Activated CD4-positive, alpha-beta T cell treated with anti-CD3 and anti-CD28 coated beads, Interleukin-2, amount 10 ng/mL, durations not matched to agents 7 days and 5 days (primary cell): ENCODE measurements around the gene TMEM238L. TPM values are rescaled to one million over a fixed set of nuclear protein-coding genes. Genes with fewer than 3 reads are reported as not detected.

Experiments used
- CTCF ChIA-PET: fragments of 350-600 bp; sonication (Branson Sonifier 250); formaldehyde crosslinking; loops from one replicate; lab custom pipeline; 2021; ENCODE audit warnings: antibody characterized with exemption; lab: Charles Lee
- POLR2A ChIA-PET: fragments of 350-600 bp; sonication (Branson Sonifier 250); formaldehyde crosslinking; loops from one replicate; lab custom pipeline; 2021; ENCODE audit warnings: antibody characterized with exemption; lab: Charles Lee
- DNase-seq: peaks from one replicate; pipeline ENCODE4 v3.0.0-alpha.2; 2020
- H3K27ac Mint-ChIP-seq: one replicate; pipeline ENCODE4 v1.8.0; 2021; ENCODE audit warnings: mild to moderate bottlenecking, moderate library complexity, mixed read lengths
- H3K27me3 Mint-ChIP-seq: one replicate; pipeline ENCODE4 v1.8.0; 2021; ENCODE audit warnings: mixed read lengths
- H3K36me3 Mint-ChIP-seq: one replicate; pipeline ENCODE4 v1.8.0; 2021; ENCODE audit warnings: low read depth, mixed read lengths
- H3K4me1 Mint-ChIP-seq: one replicate; pipeline ENCODE4 v1.8.0; 2021; ENCODE audit warnings: mixed read lengths
- H3K4me3 Mint-ChIP-seq: one replicate; pipeline ENCODE4 v1.8.0; 2021; ENCODE audit warnings: mild to moderate bottlenecking, moderate library complexity, mixed read lengths
- H3K9me3 Mint-ChIP-seq: one replicate; pipeline ENCODE4 v1.8.0; 2021; ENCODE audit warnings: mixed read lengths
- total RNA-seq, 2 experiments: library from RNA; stranded (reverse); gene quantifications; one replicate each; pipeline ENCODE4 v1.2.3, GENCODE V29; 2021

TMEM238L gene
- total RNA-seq, 2 experiments from 2014 or later, result not detected

DNA sequence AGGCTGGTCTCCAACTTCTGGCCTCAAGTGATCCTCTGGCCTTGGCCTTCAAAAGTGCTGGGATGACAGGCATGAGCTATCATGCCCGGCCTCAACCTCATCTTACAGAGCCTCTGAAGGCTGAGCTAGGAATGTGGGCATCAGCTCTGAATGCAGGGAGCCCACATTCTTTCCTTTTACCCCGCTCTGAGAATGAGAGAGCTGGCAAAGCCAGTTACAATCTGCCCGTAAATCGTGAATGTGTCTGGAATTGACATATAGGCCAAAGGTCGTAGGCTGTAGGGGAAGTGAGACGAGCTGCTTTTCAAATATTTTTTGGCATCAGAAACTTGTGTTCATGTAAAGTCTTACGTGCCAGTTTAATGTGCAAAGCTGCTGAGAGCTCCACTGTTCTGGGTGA, 4.5 kb downstream of the TMEM238L start:
- POLR2A ChIA-PET, result no interaction called here

DNA sequence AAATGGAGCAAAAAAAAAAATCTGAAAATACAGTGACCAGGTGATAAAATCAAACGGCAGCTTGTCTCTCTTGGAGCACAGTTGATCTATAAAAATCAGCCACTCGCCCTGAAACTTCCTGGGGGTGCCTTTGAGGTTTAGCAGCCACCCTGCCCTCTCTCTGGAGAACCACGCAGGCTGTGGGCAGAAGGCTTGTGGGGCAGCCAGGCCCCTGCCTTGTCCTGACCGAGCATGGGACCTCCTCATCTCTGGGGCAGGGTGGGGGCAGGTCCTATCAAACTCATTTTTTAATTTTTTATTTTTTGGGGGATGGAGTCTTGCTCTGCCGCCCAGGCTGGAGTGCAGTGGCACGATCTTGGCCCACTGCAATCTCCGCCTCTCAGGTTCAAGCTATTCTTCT, 5.0 kb downstream of the TMEM238L start:
- ChIA-PET POLR2A (no interaction called here), CTCF (no interaction called here)
- no peak for DNase-seq
- H3K27me3 Mint-ChIP-seq, result no peaks in the 10 kb centered on the region
- no peaks in the 10 kb centered on the region for H3K4me1 Mint-ChIP-seq
- H3K36me3 Mint-ChIP-seq, result no peaks in the 10 kb centered on the region
- no peak overlapping the region for H3K27ac Mint-ChIP-seq
- H3K4me3 Mint-ChIP-seq, result no peak overlapping the region
- H3K9me3 Mint-ChIP-seq, result no peaks in the 10 kb centered on the region

More for the DNA sequence above, 4.5 kb downstream of the TMEM238L start:
- Mint-ChIP-seq H3K4me1 (no peaks in the 10 kb centered on the region), H3K36me3 (no peaks in the 10 kb centered on the region), H3K27me3 (no peaks in the 10 kb centered on the region), H3K9me3 (no peaks in the 10 kb centered on the region), H3K27ac (no peak overlapping the region), H3K4me3 (no peak overlapping the region)
- CTCF ChIA-PET, result no interaction called here
- DNase-seq, result no peak

DNA sequence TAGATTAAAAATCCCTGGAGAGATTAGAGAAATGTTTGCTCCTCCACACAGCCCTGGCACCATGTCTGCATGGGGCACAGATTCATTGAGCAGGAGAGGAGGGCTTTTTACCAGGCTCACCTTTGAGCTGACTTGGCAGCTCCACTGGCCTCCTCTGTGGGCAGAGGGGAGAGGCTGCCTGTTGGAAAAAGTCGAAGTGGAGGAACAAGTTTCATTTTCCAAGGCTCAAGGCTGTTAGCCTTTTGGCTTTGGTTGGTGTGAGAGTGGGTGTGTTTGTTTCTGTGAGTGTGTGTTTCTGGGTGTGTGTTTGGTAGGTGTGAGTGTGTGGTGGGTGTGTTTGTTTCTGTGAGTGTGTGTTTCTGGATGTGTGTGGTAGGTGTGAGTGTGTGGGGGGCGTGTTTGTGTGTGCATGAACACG, 5.6 kb downstream of the TMEM238L start:
- Mint-ChIP-seq H3K4me3 (no peak overlapping the region), H3K27ac (no peak overlapping the region), H3K4me1 (peaks cover 3% of the 10 kb centered on the region), H3K27me3 (no peaks in the 10 kb centered on the region), H3K9me3 (no peaks in the 10 kb centered on the region), H3K36me3 (no peaks in the 10 kb centered on the region)
- ChIA-PET CTCF (interaction anchor here (0.6 kb wide), 1 partner anchor 241 kb away, joined by 3 read pairs; no protein-coding TSS in a partner anchor), POLR2A (no interaction called here)
- DNase-seq, result no peak

DNA sequence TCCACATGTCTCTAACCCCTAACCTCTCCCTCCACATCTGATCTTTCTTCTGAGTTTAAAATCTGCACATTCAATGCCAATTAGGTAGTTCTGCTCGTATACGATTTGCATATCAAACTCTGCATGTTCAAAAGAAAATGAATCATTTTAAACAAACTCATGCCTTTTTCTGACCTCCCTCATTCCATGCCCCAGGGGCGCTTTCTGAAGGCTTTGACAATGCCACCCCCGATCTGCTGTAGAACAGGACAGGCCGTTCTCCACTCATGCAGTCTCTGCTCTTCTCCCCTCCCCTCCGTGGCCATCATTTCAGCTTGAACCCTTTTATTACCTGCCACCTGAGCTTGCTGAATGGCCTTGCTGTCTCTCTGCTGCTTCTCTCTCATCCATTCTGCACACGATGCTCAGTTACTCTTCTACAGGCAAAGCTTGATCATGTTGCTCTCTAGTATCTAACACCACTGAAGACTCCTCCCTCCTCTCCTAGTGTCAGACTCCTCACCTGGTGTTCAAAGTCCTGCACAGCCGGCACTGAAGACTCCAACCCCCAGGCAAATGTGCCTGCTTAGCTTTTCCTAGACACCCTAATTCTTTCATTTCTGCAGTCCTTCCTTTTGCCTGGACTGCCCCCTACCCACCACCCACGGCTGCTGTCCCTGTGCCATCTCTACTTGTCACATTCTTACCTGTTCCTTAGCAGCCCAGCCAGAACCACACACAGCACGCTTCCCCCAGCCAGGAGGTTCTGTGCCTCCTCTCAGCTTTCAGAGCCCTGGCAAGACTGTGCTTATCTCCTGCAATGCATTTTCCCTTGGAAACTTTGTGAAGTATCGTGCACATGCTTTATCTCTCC, 6.2 kb downstream of the TMEM238L start:
- Mint-ChIP-seq H3K4me3 (no peak overlapping the region), H3K36me3 (no peaks in the 10 kb centered on the region), H3K27ac (no peak overlapping the region), H3K27me3 (no peaks in the 10 kb centered on the region), H3K4me1 (peaks cover 3% of the 10 kb centered on the region), H3K9me3 (no peaks in the 10 kb centered on the region)
- CTCF ChIA-PET, result interaction anchor here (0.6 kb wide), 1 partner anchor 241 kb away, joined by 3 read pairs; no protein-coding TSS in a partner anchor
- DNase-seq, result no peak
- POLR2A ChIA-PET, result no interaction called here

DNA sequence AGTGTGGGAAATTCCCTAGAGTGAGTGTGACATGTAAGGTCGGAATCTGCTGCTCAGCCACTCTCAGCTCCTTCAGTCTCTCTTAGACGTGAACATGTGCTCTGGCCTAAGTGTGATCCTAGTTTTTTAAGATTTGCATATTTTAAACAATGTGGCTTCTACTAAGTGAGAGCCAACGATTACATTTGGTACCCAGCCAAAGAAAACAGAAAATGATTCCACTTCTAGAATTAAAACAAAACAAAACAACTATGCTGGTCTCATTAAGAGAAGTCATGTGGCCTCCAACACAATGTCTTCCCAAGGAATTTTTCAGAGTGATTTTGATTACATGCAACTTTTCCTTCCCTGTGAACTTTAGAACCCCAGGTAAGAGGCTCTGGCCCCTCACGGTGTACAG, 10.1 kb downstream of the TMEM238L start:
- Mint-ChIP-seq H3K27ac (no peak overlapping the region), H3K36me3 (no peaks in the 10 kb centered on the region), H3K4me3 (no peak overlapping the region), H3K4me1 (peaks cover 3% of the 10 kb centered on the region), H3K27me3 (no peaks in the 10 kb centered on the region), H3K9me3 (no peaks in the 10 kb centered on the region)
- no peak for DNase-seq
- POLR2A ChIA-PET, result no interaction called here
- CTCF ChIA-PET, result no interaction called here

DNA sequence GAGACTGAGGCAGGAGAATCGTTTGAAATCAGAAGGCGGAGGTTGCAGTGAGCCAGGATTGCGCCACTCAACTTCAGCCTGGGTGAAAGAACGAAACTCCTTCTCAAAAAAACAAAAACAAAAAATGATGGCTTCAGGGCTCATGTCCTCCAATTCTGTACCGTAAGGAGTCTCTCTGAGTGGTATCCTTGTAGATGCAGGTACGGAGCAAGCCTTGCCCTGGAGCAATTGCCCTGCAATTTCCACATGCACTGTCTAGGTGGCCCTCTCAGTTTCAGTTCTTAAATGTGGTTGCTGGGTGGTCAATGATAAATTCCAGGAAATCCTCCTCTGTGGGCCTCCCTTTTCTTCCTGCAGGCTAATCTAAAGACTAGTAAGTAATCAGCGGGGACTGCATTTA, 10.6 kb downstream of the TMEM238L start:
- Mint-ChIP-seq H3K36me3 (no peaks in the 10 kb centered on the region), H3K27me3 (no peaks in the 10 kb centered on the region), H3K9me3 (no peaks in the 10 kb centered on the region), H3K4me3 (no peak overlapping the region), H3K4me1 (peaks cover 3% of the 10 kb centered on the region), H3K27ac (no peak overlapping the region)
- no peak for DNase-seq
- ChIA-PET POLR2A (no interaction called here), CTCF (no interaction called here)

DNA sequence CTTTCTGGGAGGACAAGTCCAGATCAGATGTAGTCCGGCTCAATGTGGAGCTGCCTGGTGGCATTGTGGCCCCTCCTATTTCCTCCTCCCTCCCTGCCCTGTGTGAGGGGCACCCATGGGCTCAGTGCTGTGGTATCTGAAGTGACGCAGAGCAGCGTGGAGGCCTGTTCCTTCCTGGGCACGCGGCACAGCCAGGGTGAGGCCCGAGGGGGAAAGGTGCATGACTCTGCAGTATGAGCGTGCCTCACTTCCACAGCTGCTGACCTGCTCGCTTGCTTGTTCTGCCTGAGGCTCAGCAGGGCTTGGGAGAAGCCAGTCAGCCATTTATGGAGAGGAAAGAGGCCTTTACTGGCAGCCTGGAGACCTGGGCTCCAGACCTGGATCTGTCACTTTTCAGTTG, 11.7 kb downstream of the TMEM238L start:
- ChIA-PET POLR2A (no interaction called here), CTCF (no interaction called here)
- Mint-ChIP-seq H3K27me3 (no peaks in the 10 kb centered on the region), H3K4me3 (no peak overlapping the region), H3K27ac (no peak overlapping the region), H3K9me3 (no peaks in the 10 kb centered on the region), H3K4me1 (peaks cover 3% of the 10 kb centered on the region), H3K36me3 (no peaks in the 10 kb centered on the region)
- DNase-seq, result no peak

DNA sequence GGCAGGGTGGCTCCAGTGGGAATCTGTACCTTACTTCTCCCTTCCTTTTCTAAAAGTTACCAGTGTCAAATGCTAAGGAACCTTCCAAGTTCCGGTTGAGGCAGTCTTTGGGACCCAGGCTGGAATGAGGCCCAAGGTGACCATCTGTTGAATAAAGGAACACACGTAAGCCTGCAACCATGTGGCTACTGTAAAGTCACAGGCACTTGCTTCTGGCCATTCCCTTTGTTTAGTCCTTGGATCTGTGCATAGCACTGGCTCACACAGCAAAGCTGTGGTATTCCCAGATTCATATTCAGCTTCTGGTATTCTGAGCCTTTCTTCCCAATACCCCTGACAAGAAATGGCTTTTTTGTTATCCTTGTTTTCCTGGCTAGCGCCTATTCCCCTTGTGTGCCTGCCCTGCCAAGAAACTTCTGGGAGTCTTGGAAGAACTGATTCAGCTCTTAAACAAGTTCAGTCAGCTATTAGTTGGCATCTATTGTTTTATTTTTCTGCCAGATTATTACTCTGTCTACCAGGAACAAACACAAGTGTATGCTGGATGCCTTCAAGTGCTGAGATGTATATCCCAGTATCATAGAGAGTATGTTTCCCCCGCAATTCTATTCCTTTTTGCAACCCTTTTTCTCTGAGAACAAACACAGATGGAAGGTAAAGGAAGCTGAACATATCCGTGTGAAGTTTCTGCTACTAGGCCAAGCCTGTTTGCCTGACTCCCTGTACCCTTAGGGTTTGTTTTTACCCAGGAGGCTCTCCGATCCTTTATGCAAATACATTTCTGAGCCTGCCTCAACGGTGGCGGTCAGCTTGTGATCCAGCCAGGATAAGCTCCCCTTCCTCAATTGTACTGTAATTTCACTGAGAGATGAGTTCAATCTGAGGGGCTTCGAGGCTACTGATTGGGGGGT, 13.2 kb downstream of the TMEM238L start:
- Mint-ChIP-seq H3K4me3 (no peak overlapping the region), H3K36me3 (no peaks in the 10 kb centered on the region), H3K4me1 (peaks cover 3% of the 10 kb centered on the region), H3K9me3 (no peaks in the 10 kb centered on the region), H3K27ac (no peak overlapping the region), H3K27me3 (no peaks in the 10 kb centered on the region)
- POLR2A ChIA-PET, result no interaction called here
- no peak for DNase-seq
- CTCF ChIA-PET, result interaction anchor here (0.6 to 1.2 kb wide), 2 partner anchors 22 to 998 kb away, joined by 3 to 6 read pairs; no protein-coding TSS in a partner anchor

DNA sequence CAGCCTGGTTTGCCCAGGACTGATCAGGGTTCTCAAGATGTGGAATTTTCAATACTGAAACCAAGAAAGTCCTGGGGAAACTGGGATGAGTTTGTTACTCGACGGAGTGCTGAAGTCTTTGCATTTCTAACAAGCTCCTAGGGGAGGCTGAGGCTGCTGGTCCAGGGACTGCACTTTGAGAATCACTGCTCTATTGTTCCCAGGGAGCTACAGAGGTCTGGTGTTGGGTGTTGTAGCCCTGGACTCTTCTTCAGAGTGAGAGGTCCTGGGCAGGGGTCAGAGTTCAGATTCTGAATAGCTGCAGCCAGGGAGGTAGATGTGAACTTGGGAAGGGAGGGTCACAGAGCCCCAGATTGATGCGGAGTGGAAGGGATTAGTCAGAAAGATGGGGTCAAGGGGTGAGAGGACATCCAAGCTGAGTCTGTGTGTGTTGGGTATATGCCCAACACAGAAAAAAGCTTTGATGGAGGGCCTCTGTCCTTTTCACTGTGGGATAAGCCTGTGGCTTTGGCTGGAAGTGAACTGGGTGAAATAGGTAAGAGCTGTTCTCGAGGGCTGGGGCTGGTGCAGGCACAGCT, 14.1 kb downstream of the TMEM238L start:
- H3K9me3 Mint-ChIP-seq, result no peaks in the 10 kb centered on the region
- DNase-seq, result no peak
- peaks cover 3% of the 10 kb centered on the region for H3K4me1 Mint-ChIP-seq
- POLR2A ChIA-PET, result no interaction called here
- H3K4me3 Mint-ChIP-seq, result no peak overlapping the region
- peaks cover 1% of the 10 kb centered on the region for H3K27me3 Mint-ChIP-seq
- CTCF ChIA-PET, result interaction anchor here (1.2 kb wide), 1 partner anchor 23 kb away, joined by 3 read pairs; no protein-coding TSS in a partner anchor
- H3K27ac Mint-ChIP-seq, result no peak overlapping the region
- H3K36me3 Mint-ChIP-seq, result no peaks in the 10 kb centered on the region

DNA sequence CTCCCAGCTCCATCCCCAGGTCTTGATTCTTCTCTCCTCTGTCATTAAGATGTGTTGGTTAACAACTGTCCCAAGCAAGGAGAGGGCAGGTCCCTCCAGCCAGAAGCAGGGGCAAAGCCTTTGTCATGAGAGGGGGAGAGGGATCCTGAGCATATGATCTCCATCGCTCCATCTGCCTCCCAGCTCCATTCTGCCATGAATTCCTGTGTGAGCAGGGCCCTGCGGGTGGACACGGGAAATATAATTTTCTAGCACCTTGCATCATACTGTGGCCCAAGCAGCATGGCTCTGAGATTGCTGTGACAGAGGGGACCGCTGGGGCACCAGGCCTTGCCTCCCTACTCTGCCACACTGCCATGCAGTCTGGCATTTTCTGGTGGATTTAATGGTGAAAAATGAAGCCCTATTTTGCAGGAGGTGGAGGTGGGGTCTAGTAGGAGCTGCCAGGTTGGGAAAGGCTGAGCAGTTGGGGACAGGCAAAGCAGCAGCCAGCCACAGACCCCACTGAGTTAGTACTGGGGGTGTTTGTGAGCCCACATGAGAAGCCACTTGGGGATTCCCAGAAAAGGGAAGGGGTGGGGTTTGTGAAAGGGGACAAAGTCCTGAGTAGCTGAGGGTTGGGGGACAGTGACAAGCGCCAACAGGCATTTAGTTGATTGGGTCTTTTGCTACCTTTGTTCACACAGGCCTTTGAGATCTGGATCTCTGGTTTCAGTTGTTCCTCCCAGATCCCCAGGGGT, 16.4 kb downstream of the TMEM238L start:
- Mint-ChIP-seq H3K36me3 (no peaks in the 10 kb centered on the region), H3K27me3 (peaks cover 10% of the 10 kb centered on the region), H3K9me3 (no peaks in the 10 kb centered on the region), H3K4me3 (no peak overlapping the region), H3K27ac (no peak overlapping the region), H3K4me1 (no peaks in the 10 kb centered on the region)
- no peak for DNase-seq
- ChIA-PET CTCF (no interaction called here), POLR2A (no interaction called here)

DNA sequence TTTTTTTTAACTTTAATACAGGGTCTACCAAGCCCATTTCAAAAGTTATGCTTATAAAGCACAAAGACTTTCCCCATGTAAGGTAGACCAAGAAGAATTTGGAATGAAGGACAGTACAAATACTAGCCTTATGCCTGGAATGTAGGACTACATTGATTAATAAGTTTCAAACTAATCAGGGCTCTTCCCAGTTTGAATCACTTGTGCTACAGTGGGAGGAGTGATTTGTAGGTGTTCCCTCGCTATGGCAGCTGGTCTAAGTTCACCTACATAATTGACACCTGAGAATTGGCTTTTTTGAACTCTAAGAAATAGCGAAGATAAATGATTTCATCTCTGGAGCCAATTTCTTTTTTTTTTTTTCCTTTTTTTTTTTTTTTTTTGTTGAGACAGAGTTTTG, 18.6 kb downstream of the TMEM238L start:
- Mint-ChIP-seq H3K27me3 (peaks cover 10% of the 10 kb centered on the region), H3K27ac (no peak overlapping the region), H3K36me3 (no peaks in the 10 kb centered on the region), H3K9me3 (no peaks in the 10 kb centered on the region), H3K4me3 (no peak overlapping the region), H3K4me1 (no peaks in the 10 kb centered on the region)
- DNase-seq, result no peak
- ChIA-PET POLR2A (no interaction called here), CTCF (no interaction called here)

DNA sequence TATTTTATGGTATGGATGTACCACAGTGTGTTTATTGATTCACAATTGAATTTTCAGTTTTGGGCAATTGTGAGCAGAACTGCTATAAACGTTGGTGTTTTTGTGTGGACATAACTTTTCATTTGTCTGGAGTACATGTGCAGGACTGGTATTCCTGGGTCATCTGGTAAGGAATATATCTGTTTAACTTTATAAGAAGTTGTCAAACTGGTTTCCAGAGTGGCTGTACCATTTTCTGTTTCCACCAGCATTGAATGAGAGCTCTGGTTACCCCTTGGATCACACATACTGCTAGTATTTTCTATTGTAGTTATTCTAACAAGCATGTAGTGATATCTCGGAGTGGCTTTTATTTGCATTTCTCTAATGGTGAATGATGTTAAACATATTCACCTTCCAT, 24.3 kb downstream of the TMEM238L start:
- DNase-seq, result no peak
- no peak overlapping the region for H3K27ac Mint-ChIP-seq
- peaks cover 6% of the 10 kb centered on the region for H3K9me3 Mint-ChIP-seq
- H3K4me3 Mint-ChIP-seq, result no peak overlapping the region
- H3K27me3 Mint-ChIP-seq, result peaks cover 8% of the 10 kb centered on the region
- ChIA-PET POLR2A (no interaction called here), CTCF (no interaction called here)
- no peaks in the 10 kb centered on the region for H3K4me1 Mint-ChIP-seq
- no peaks in the 10 kb centered on the region for H3K36me3 Mint-ChIP-seq
